Thymus (tissue), 11 donors: Measurements from ENCODE around the gene CFAP73. TPM values are rescaled to one million over a fixed set of nuclear protein-coding genes. Genes with fewer than 3 reads are reported as not detected.
"Not testable (repeated sequence)": the region's sequence is repeated elsewhere in the genome, so short reads cannot be mapped to it uniquely, and the experiment has no call there.

ENCODE experiments used
- DNase-seq, 9 donors: peaks; one replicate each; pipeline ENCODE4 v3.0.0-alpha.2; 2013; ENCODE audit warnings: low spot score in 9 of 9, low read depth in 6 of 9, missing footprints in 1 of 9
- H3K27ac ChIP-seq, 2 donors: one replicate each; pipeline ENCODE4 v1.5.1; 2013; ENCODE audit warnings: control low read depth in 1 of 2, low read depth in 1 of 2, low read length in 1 of 2, mild to moderate bottlenecking in 1 of 2, moderate library complexity in 1 of 2
- H3K27me3 ChIP-seq, 2 donors: one replicate each; pipeline ENCODE4 v1.5.1; 2013; ENCODE audit warnings: low read length in 1 of 2; ENCODE audit not compliant: control insufficient read depth in 2 of 2, insufficient read depth in 1 of 2
- H3K36me3 ChIP-seq, 2 donors: one replicate each; pipeline ENCODE4 v1.5.1; 2013; ENCODE audit warnings: low read length in 1 of 2, mild to moderate bottlenecking in 1 of 2, moderate library complexity in 1 of 2; ENCODE audit not compliant: control insufficient read depth in 2 of 2, insufficient read depth in 2 of 2
- H3K4me1 ChIP-seq, 2 donors: one replicate each; pipeline ENCODE4 v1.5.1; 2013; ENCODE audit warnings: low read length in 2 of 2; ENCODE audit not compliant: control insufficient read depth in 2 of 2, insufficient read depth in 2 of 2
- H3K4me3 ChIP-seq, 2 donors: one replicate each; pipeline ENCODE4 v1.5.1; 2013; ENCODE audit warnings: low read length in 2 of 2, control low read depth in 1 of 2, mild to moderate bottlenecking in 1 of 2
- H3K9me3 ChIP-seq, 2 donors: one replicate each; pipeline ENCODE4 v1.5.1; 2013; ENCODE audit warnings: low read length in 1 of 2, mild to moderate bottlenecking in 1 of 2; ENCODE audit not compliant: control insufficient read depth in 2 of 2, insufficient read depth in 1 of 2
- WGBS: extraction: QIAGEN DNeasy Blood & Tissue Kit; methylation state at CpG from one replicate; pipeline ENCODE4 v1.1.7; 2013; 5-methylcytosine and 5-hydroxymethylcytosine counted together
- polyA plus RNA-seq: library from polyadenylated mRNA; stranded (reverse); fragments of 200-250 nt; gene quantifications from one replicate; pipeline ENCODE4 v1.2.3, GENCODE V29; 2013
- total RNA-seq: library from RNA; stranded (reverse); fragments of 120-200 nt; gene quantifications from one replicate; pipeline ENCODE4 v1.2.4, GENCODE V29; 2013
- donor health status: healthy.

CFAP73 gene
- total and polyA plus RNA-seq, 2 donors, result 0.28 to 0.73 TPM

GRCh38 chr12:113116875-113117274 lies 32.6 kb upstream of the CFAP73 start:
- Histone ChIP-seq H3K9me3 (no peaks in the 10 kb centered on the region), H3K27ac (no peak overlapping the region), H3K27me3 (no peaks in the 10 kb centered on the region), H3K36me3 (no peaks in the 10 kb centered on the region), H3K4me1 (no peaks in the 10 kb centered on the region), H3K4me3 (no peak overlapping the region)
- no peak for DNase-seq
- 93% methylated on average over 6 of the region's 6 CpGs for WGBS

- not testable (repeated sequence) for DNase-seq, H3K36me3 ChIP-seq, H3K9me3 ChIP-seq, H3K4me3 ChIP-seq, H3K4me1 ChIP-seq, H3K27me3 ChIP-seq, H3K27ac ChIP-seq
- 90% methylated on average over 8 of the region's 8 CpGs for WGBS
These were observed 31.8 kb upstream of the CFAP73 start for GRCh38 chr12:113117684-113118083.

- H3K4me3 ChIP-seq, result no peak overlapping the region
- H3K4me1 ChIP-seq, result no peaks in the 10 kb centered on the region
- DNase-seq, result no peak
- no peaks in the 10 kb centered on the region for H3K36me3 ChIP-seq
- no peaks in the 10 kb centered on the region for H3K27me3 ChIP-seq
- no peaks in the 10 kb centered on the region for H3K9me3 ChIP-seq
- 97% methylated on average over 1 of the region's 1 CpG for WGBS
- no peak overlapping the region for H3K27ac ChIP-seq
These were observed 31.4 kb upstream of the CFAP73 start for GRCh38 chr12:113118142-113118541.

GRCh38 chr12:113119980-113120669 lies 29.4 kb upstream of the CFAP73 start:
- Histone ChIP-seq H3K27ac (no peak overlapping the region), H3K4me1 (no peaks in the 10 kb centered on the region), H3K27me3 (no peaks in the 10 kb centered on the region), H3K9me3 (no peaks in the 10 kb centered on the region), H3K36me3 (no peaks in the 10 kb centered on the region), H3K4me3 (no peak overlapping the region)
- DNase-seq, result no peak
- WGBS, result 45% methylated on average over 4 of the region's 4 CpGs

GRCh38 chr12:113120670-113121370 lies 28.7 kb upstream of the CFAP73 start:
- H3K27me3 ChIP-seq, result no peaks in the 10 kb centered on the region
- no peaks in the 10 kb centered on the region for H3K9me3 ChIP-seq
- no peaks in the 10 kb centered on the region for H3K4me1 ChIP-seq
- H3K36me3 ChIP-seq, result no peaks in the 10 kb centered on the region
- no peak for DNase-seq
- no peak overlapping the region for H3K4me3 ChIP-seq
- H3K27ac ChIP-seq, result no peak overlapping the region
- 90% methylated on average over 3 of the region's 3 CpGs for WGBS

GRCh38 chr12:113127791-113128199 lies 21.7 kb upstream of the CFAP73 start:
- Histone ChIP-seq H3K4me1 (peaks cover 4 to 27% of the 10 kb centered on the region in 2 donors), H3K4me3 (no peak overlapping the region), H3K27ac (peak overlapping the region in 1 of 2 donors; percentile 44), H3K36me3 (no peaks in the 10 kb centered on the region), H3K9me3 (no peaks in the 10 kb centered on the region), H3K27me3 (no peaks in the 10 kb centered on the region)
- WGBS, result 36% methylated on average over 15 of the region's 15 CpGs
- peak in 1 of 9 donors; percentile 60 for DNase-seq

GRCh38 chr12:113128802-113129663 lies 20.5 kb upstream of the CFAP73 start:
- peaks cover 4 to 27% of the 10 kb centered on the region in 2 donors for H3K4me1 ChIP-seq
- no peak overlapping the region for H3K27ac ChIP-seq
- H3K4me3 ChIP-seq, result no peak overlapping the region
- no peaks in the 10 kb centered on the region for H3K27me3 ChIP-seq
- no peaks in the 10 kb centered on the region for H3K36me3 ChIP-seq
- H3K9me3 ChIP-seq, result no peaks in the 10 kb centered on the region
- whole genome bisulfite sequencing, result 57% methylated on average over 9 of the region's 9 CpGs
- DNase-seq, result peak in 3 of 9 donors; percentile 43 to 70 (median 49)

- Histone ChIP-seq H3K4me3 (no peak overlapping the region), H3K36me3 (no peaks in the 10 kb centered on the region), H3K27ac (no peak overlapping the region), H3K9me3 (no peaks in the 10 kb centered on the region), H3K27me3 (peaks cover 0 to 7% of the 10 kb centered on the region in 2 donors), H3K4me1 (peaks cover 4 to 30% of the 10 kb centered on the region in 2 donors)
- WGBS, result 71% methylated on average over 17 of the region's 17 CpGs
- no peak for DNase-seq
These were observed 19.7 kb upstream of the CFAP73 start for GRCh38 chr12:113129664-113130456.
